Activated CD8-positive, alpha-beta T cell treated with anti-CD3 and anti-CD28 coated beads for 36 hours (primary cell): Measurements from ENCODE around the gene SLC45A3. TPM values are rescaled to one million over a fixed set of nuclear protein-coding genes. Genes with fewer than 3 reads are reported as not detected.

ENCODE experiments used
- ATAC-seq: fragments of 200-7000 bp; cut with Tn5 transposase; one replicate; pipeline ENCODE4 v1.10.0; 2021; ENCODE audit warnings: mild to moderate bottlenecking, moderate library complexity
- CTCF ChIA-PET: fragments of 350-600 bp; sonication (Branson Sonifier 250); formaldehyde crosslinking; loops from one replicate; lab custom pipeline; 2021; ENCODE audit warnings: antibody characterized with exemption; lab: Charles Lee
- POLR2A ChIA-PET: fragments of 350-600 bp; sonication (Branson Sonifier 250); formaldehyde crosslinking; loops from one replicate; lab custom pipeline; 2021; ENCODE audit warnings: antibody characterized with exemption; lab: Charles Lee
- DNase-seq: peaks from one replicate; pipeline ENCODE4 v3.0.0-alpha.2; 2020
- H3K27ac Mint-ChIP-seq: one replicate; pipeline ENCODE4 v1.8.0; 2021; ENCODE audit warnings: mild to moderate bottlenecking, mixed read lengths
- H3K27me3 Mint-ChIP-seq: one replicate; pipeline ENCODE4 v1.8.0; 2021; ENCODE audit warnings: mixed read lengths
- H3K36me3 Mint-ChIP-seq: one replicate; pipeline ENCODE4 v1.8.0; 2021; ENCODE audit warnings: low read depth, mixed read lengths
- H3K4me1 Mint-ChIP-seq: one replicate; pipeline ENCODE4 v1.8.0; 2021; ENCODE audit warnings: low read depth, mixed read lengths
- H3K4me3 Mint-ChIP-seq: one replicate; pipeline ENCODE4 v1.8.0; 2021; ENCODE audit warnings: mild to moderate bottlenecking, moderate library complexity, mixed read lengths
- H3K9me3 Mint-ChIP-seq: one replicate; pipeline ENCODE4 v1.8.0; 2021; ENCODE audit warnings: mixed read lengths
- CTCF ChIP-seq: fragments of 200-600 bp; IDR thresholded peaks from one replicate; pipeline ENCODE4 v1.8.0; 2022; ENCODE audit warnings: antibody characterized with exemption, mild to moderate bottlenecking
- intact Hi-C: fragments of 100-400 bp; cut with micrococcal nuclease; formaldehyde crosslinking; loops from one replicate; pipeline ENCODE4 v1.10.0; 2022
- total RNA-seq, 2 experiments: library from RNA; stranded (reverse); gene quantifications; one replicate each; pipeline ENCODE4 v1.2.3, GENCODE V29; 2021

SLC45A3 gene
- total RNA-seq, 2 experiments from 2014 or later, result 0.38 to 0.65 TPM

DNA sequence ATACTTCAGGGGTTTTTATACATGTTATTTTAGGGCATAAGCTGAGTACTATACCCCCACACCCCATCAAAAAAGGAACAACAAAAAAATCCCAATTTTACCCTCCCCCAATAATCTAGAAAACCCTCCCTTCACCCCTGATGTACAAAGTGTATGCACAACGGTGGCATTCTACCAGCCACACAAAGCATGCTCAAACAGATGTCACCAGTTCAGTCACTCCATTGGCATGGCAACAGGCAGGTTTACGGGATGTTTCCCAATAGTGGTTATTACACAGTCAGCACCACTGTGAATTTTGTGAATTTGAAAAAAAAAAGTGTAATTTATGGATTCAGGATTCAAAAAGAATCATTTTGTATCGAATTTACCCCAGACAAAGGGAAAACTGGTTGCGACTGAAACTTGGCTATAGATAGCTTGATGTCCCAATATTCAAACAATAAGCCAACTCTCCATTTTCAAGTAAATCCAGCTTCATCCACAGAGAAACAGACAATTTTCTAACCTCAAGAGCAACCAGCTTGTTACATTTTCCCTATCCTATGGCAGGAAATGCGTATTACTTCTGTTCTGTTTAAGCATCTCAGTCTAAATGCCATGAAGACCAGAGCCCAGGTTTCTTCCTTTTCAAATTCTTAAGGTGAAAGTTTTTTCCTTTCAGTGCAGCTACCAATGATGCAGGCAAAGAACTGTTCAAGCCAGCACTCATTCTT lies 34.0 kb upstream of the SLC45A3 start:
- Mint-ChIP-seq H3K4me1 (peaks cover 25% of the 10 kb centered on the region), H3K27ac (peak overlapping the region; percentile 48), H3K4me3 (no peak overlapping the region), H3K27me3 (no peaks in the 10 kb centered on the region), H3K36me3 (peaks cover 43% of the 10 kb centered on the region), H3K9me3 (no peaks in the 10 kb centered on the region)
- CTCF ChIA-PET, result interaction anchor here (0.7 to 9.0 kb wide), 15 partner anchors 10 to 605 kb away, joined by 3 to 232 read pairs (median 3); no protein-coding TSS in a partner anchor
- POLR2A ChIA-PET, result interaction anchor here (0.6 to 1.6 kb wide), 5 partner anchors 28 to 250 kb away, joined by 3 to 5 read pairs (median 3); partner anchors contain the start of gene ELK4
- intact Hi-C loops, result no loop called here
- TF ChIP-seq CTCF, result no peak
- DNase-seq (no peak), ATAC-seq (no peak)

- intact Hi-C loops, result loop anchor here (2.0 kb wide), 1 partner anchor 53 kb away; no protein-coding TSS in a partner anchor
- Mint-ChIP-seq H3K4me3 (no peak overlapping the region), H3K27me3 (no peaks in the 10 kb centered on the region), H3K36me3 (peaks cover 32% of the 10 kb centered on the region), H3K27ac (peak overlapping the region; percentile 32), H3K4me1 (peaks cover 12% of the 10 kb centered on the region), H3K9me3 (no peaks in the 10 kb centered on the region)
- ATAC-seq (peak; percentile 87), DNase-seq (peak; percentile 83)
- peak; percentile 91 for TF ChIP-seq CTCF
- ChIA-PET CTCF (interaction anchor here (0.6 to 9.0 kb wide), 52 partner anchors 10 to 299 kb away, joined by 3 to 232 read pairs (median 4); partner anchors contain the start of genes ELK4, RAB29, SLC41A1 and SLC45A3), POLR2A (interaction anchor here (0.6 to 1.5 kb wide), 10 partner anchors 11 to 138 kb away, joined by 3 to 5 read pairs (median 4); no protein-coding TSS in a partner anchor)
Observed at GRCh38 chr1:205711105-205712048, 31.1 kb upstream of the SLC45A3 start.

- Mint-ChIP-seq H3K36me3 (peaks cover 24% of the 10 kb centered on the region), H3K27ac (no peak overlapping the region), H3K27me3 (no peaks in the 10 kb centered on the region), H3K4me3 (no peak overlapping the region), H3K9me3 (no peaks in the 10 kb centered on the region), H3K4me1 (peaks cover 9% of the 10 kb centered on the region)
- CTCF ChIA-PET, result interaction anchor here (1.0 to 9.0 kb wide), 27 partner anchors 8 to 267 kb away, joined by 3 to 232 read pairs (median 10); partner anchors contain the start of genes RAB29 and SLC45A3
- ATAC-seq, result no peak
- TF ChIP-seq CTCF, result no peak
- intact Hi-C loops, result loop anchor here (2.0 kb wide), 1 partner anchor 52 kb away; no protein-coding TSS in a partner anchor
- no peak for DNase-seq
- POLR2A ChIA-PET, result interaction anchor here (0.6 to 1.5 kb wide), 8 partner anchors 10 to 138 kb away, joined by 3 to 5 read pairs (median 3); no protein-coding TSS in a partner anchor
Observed at GRCh38 chr1:205710201-205711062, 30.1 kb upstream of the SLC45A3 start.

- intact Hi-C loops, result loop anchor here (2.0 kb wide), 1 partner anchor 51 kb away; no protein-coding TSS in a partner anchor
- POLR2A ChIA-PET, result interaction anchor here (1.1 to 1.5 kb wide), 4 partner anchors 9 to 52 kb away, joined by 3 to 5 read pairs (median 4); no protein-coding TSS in a partner anchor
- no peak for ATAC-seq
Observed at GRCh38 chr1:205709640-205710039, 29.3 kb upstream of the SLC45A3 start.

More at GRCh38 chr1:205709640-205710039, 29.3 kb upstream of the SLC45A3 start:
- H3K9me3 Mint-ChIP-seq, result no peaks in the 10 kb centered on the region
- H3K27me3 Mint-ChIP-seq, result no peaks in the 10 kb centered on the region
- no peak overlapping the region for H3K27ac Mint-ChIP-seq
- peaks cover 20% of the 10 kb centered on the region for H3K36me3 Mint-ChIP-seq
- peaks cover 6% of the 10 kb centered on the region for H3K4me1 Mint-ChIP-seq
- H3K4me3 Mint-ChIP-seq, result no peak overlapping the region
- TF ChIP-seq CTCF, result no peak
- CTCF ChIA-PET, result interaction anchor here (1.0 to 9.0 kb wide), 12 partner anchors 9 to 268 kb away, joined by 3 to 232 read pairs (median 26); partner anchors contain the start of genes RAB29 and SLC45A3
- DNase-seq, result no peak
